NCI-H1930 (cell line): Measurements from ENCODE around the gene FRMD4A.
"Not testable (repeated sequence)": the region's sequence is repeated elsewhere in the genome, so short reads cannot be mapped to it uniquely, and the experiment has no call there.

Experiments
- DNase-seq, 2 experiments: peaks; one replicate each; lab custom pipeline; 2025; lab: John Stamatoyannopoulos, UW

The FRMD4A gene

DNA sequence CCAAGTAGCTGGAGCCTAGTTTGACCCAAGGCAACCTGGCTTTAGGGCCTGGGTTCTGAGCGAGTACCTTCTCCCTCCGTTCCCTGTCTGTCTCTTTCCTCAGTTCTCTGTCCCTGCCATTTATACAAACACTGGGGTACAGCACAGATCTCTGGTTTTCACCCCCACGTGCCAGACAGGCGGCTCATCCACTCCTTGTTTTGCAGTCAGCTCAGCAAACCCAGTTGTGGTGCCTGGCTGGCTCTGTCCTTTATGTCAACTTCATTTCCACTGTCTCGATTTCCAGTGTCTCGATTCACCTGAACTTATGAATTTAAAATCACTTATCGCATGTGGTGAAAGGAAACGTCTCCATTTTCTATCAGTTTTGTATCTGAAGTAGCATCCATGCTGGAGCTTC is 230.8 kb downstream of the FRMD4A start:
- DNase-seq, result no peak

GRCh38 chr10:14093730-14094484 is 236.8 kb downstream of the FRMD4A start:
- DNase-seq, result no peak

GRCh38 chr10:14092799-14093198 is 237.9 kb downstream of the FRMD4A start:
- no peak for DNase-seq

GRCh38 chr10:14089556-14090292 is 241.0 kb downstream of the FRMD4A start:
- DNase-seq, result no peak

- DNase-seq, result no peak
These were observed 243.2 kb downstream of the FRMD4A start for GRCh38 chr10:14087566-14087965.

DNA sequence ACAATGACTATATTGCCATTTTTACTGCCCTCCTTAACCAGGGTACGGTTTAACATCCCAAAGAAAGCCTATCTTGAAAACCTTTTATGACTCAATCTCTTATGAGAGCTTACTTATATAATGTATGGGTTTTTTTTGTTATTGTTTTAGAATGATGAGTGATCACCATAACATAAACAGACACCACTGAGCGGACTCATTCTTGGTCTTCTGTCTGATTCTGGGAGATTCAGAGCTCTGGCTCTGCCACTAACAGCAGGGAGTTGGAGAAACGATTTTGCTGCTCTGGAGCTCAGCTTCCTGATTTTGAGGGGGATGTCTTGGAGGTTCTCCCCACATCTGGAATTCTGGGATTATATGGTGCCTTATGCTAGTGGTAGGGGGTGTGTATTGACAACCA is 244.1 kb downstream of the FRMD4A start:
- no peak for DNase-seq

GRCh38 chr10:14084875-14085274 is 245.8 kb downstream of the FRMD4A start:
- no peak for DNase-seq

DNA sequence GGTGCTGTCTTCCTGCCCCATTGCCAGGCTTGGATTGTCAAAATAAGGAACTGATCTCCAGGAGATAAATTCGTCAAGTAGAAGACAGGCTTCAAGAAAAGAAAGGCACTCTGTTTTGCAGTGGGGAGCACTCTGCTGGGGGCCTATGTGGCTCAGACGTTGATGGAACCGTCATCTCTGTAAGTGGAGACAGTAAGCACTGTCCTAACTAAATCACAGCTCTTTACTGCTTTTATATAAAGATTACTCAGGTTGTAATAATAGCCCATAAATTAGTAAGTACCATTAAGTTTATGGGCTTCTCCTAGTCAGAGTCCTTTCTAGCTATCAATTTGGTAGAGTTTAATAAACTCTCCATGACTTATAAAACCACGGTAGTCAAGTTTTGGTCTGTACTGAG is 249.9 kb downstream of the FRMD4A start:
- DNase-seq, result no peak

GRCh38 chr10:14077430-14077829 is 253.3 kb downstream of the FRMD4A start:
- no peak for DNase-seq

- DNase-seq, result no peak
These were observed 256.5 kb downstream of the FRMD4A start for GRCh38 chr10:14074062-14074884.

- DNase-seq, result no peak
These were observed 258.2 kb downstream of the FRMD4A start for GRCh38 chr10:14072541-14072940.

DNA sequence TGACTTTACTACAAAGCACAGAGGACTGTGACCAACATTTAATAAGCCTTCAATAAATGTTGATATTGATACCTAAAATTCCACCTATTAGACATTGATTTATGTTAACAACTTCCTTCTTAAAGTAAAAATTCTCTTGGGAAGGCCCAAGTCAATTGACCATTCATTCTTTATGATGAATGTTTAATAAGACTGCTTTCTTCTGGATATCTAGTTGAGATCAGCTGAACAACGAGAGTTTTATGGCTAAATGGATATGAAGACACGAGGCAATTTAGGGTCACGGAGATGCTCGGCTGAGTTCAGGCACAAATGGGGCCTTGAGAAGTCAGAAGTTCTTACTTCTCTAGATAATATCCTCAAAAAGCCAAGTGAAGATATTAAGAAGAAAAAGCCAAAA is 258.8 kb downstream of the FRMD4A start:
- no peak for DNase-seq

- DNase-seq, result no peak
These were observed 262.0 kb downstream of the FRMD4A start for GRCh38 chr10:14068601-14069250.

DNA sequence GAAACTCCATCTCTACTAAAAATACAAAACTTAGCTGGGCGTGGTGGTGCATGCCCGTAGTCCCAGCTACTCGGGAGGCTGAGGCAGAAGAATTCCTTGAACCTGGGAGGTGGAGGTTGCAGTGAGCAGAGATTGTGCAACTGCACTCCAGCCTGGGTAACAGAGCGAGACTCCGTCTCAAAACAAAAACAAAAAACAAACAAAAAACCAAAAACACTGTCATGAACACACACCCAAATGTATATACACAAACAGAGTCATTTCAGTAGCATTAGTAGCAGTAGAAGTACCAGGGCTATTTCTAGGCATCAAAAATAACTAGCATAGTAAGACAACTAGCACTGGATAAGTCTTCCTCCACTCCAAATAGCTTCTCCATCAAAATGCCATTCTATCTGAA is 263.1 kb downstream of the FRMD4A start:
- DNase-seq, result not testable (repeated sequence)

DNA sequence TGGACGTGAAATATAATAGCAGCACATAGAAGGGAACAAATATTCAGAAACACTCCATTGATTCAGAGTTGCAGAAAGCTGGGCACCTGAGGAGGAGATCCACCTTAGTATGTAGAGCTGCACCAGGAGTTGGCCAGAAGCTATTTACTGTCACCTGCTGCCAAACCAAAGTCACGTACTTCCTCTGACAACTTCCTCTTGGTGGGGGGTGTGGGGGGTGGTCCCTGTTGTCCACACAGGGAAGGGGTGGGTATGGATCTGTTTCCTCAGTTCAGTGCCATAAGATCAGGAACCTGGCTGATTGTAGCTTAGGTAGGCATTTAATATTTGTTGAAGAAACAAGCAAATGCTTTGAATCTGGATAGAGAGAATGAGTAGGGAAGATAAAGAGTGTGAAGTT is 264.6 kb downstream of the FRMD4A start:
- DNase-seq, result no peak

DNA sequence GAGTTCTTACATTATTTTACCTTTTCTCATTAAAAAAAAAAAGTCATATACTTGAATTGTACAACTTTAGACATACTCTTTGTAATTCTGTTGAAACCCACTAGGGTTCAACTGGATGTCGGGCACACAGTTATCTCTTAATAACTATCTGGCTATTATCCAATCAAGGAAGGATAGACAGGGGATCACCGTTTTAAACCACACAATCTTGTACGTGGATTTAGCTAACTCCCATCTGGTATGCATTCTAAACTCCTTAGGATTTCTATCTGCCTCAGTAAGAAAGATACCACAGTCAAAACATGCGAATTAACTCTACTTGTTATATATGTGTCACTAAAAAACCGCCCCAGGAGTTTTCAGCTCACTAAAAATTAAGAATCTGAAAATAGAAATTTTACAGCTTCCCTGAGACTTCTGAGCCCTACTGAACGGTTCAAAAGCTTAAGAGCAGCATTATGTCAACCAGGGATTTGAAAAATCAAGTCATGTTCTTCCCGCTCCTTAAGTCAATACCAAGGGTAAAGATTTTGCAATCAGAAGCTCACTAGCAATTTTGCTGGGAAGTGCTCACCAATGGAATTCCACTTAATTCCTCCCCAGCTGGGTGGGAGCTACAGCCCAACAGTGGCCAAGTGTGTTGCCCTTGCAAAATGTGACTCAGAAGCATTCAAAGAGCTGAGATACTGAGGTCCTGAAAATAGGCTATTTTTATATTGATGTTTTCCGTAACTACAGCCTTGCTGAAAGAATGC is 267.0 kb downstream of the FRMD4A start:
- no peak for DNase-seq

GRCh38 chr10:14062528-14063260 is 268.0 kb downstream of the FRMD4A start:
- DNase-seq, result no peak

DNA sequence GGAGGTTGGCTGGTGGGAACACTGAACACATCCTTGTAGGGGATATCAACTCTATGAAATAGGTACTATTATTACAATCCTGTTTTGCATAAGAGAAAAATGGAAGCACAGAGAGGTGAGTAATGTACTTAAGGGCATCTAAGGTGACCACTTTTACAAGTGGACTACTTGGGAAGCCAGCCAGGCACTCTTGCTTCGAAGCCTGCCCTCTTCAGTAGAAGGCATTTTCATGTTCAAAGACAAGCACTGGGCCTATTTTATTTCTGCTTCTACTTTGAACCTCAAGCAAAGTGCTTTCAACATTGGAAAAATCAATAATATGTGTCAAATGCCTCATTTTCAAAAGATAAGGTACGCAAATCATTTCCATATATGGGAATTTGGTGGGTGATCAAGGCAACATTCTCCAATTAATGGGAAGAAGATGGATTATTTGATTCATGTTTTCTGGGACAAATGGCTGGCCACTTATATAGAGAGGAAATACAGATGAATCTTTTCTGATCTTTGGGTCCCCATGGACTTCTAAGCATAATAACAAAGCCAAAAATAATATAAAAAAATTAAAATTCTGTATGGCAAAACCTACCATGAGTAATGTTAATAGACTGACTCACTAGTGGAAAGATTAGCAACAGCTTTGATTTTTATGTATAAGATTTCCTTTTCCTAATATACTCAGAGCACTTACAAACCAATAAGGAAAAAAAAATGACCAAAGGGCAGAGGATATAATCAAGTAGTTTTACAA is 270.2 kb downstream of the FRMD4A start:
- DNase-seq, result no peak

DNA sequence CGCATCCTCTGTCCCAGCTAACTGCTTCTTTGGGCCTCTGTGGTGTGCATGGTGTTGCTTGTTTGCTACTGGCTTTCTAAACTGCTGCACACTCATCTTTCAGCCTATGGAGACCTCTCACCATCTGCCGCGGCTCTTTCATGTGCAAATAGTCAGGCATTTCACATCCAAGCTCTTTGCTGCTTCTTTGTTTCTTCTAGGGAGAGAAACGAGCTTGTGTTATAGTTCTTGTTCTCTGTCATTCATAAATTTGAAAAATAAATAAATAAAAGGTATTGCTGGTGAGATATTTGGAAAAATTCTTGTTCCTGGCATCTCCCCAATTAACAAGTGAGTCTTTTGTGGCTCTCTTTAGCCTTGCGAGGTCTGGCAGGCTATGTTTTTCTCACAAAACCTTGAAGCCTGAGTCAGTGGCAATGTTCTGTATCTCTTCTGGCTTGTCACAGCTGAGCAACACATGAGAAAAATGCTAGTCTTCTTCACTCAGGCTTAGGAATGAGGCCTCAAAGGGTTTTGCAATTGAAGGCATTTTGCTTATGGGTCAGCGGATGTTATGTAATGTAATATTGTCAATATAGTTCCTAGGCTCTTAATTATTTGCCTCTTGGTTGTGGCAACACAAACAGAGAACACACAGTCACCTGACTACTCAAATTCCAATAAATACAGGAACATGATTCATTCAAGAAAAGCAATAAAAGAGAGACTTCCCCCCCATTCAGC is 274.0 kb downstream of the FRMD4A start:
- DNase-seq, result no peak
